Transverse colon (tissue), 4 donors: ENCODE measurements around the gene EFNA5.

Source experiments
- POLR2A ChIP-seq: fragments of 450-650 bp; IDR thresholded peaks from one replicate; pipeline ENCODE4 v1.6.1; 2016; ENCODE audit warnings: antibody characterized with exemption, mild to moderate bottlenecking, moderate library complexity
- POLR2AphosphoS5 ChIP-seq, 3 donors: sonication (generic); formaldehyde crosslinking; IDR thresholded peaks; one replicate each; pipeline ENCODE4 v1.6.1; 2016; ENCODE audit warnings: antibody characterized with exemption in 3 of 3
- TF ChIP-seq, protein P1 (sequence below), 5 experiments: fragments of 200-600 bp in 3 of 5; fragments of 450-650 bp in 2 of 5; sonication (generic) in 3 of 5; IDR thresholded peaks; 1 replicate in 2 of 5; 2 replicates in 3 of 5; pipeline ENCODE4 v1.5.1; 2016 to 2017; ENCODE audit warnings: antibody characterized with exemption in 5 of 5, inconsistent platforms in 3 of 5, mild to moderate bottlenecking in 2 of 5, moderate library complexity in 1 of 5

- TF ChIP-seq POLR2AphosphoS5 (IDR thresholded peaks at IDR 0.05) = no peak
- no peak for TF ChIP-seq POLR2A
- TF ChIP-seq, protein P1, sequence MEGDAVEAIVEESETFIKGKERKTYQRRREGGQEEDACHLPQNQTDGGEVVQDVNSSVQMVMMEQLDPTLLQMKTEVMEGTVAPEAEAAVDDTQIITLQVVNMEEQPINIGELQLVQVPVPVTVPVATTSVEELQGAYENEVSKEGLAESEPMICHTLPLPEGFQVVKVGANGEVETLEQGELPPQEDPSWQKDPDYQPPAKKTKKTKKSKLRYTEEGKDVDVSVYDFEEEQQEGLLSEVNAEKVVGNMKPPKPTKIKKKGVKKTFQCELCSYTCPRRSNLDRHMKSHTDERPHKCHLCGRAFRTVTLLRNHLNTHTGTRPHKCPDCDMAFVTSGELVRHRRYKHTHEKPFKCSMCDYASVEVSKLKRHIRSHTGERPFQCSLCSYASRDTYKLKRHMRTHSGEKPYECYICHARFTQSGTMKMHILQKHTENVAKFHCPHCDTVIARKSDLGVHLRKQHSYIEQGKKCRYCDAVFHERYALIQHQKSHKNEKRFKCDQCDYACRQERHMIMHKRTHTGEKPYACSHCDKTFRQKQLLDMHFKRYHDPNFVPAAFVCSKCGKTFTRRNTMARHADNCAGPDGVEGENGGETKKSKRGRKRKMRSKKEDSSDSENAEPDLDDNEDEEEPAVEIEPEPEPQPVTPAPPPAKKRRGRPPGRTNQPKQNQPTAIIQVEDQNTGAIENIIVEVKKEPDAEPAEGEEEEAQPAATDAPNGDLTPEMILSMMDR (IDR thresholded peaks at IDR 0.05) = no peak
Observed at GRCh38 chr5:107652408-107652807, 18.3 kb downstream of the EFNA5 start.
